Breast epithelium (tissue), 4 donors: ENCODE results near the gene CRYGN. TPM values are rescaled to one million over a fixed set of nuclear protein-coding genes. Genes with fewer than 3 reads are reported as not detected.

ENCODE experiments used
- DNase-seq, 2 donors: peaks; one replicate each; pipeline ENCODE4 v3.0.0-alpha.2; 2019; ENCODE audit warnings: low spot score in 2 of 2
- H3K27ac ChIP-seq, 2 donors: fragments of 200-600 bp; sonication (generic) in 1 of 2; one replicate each; pipeline ENCODE4 v1.5.1; 2016 to 2019; ENCODE audit warnings: mild to moderate bottlenecking in 1 of 2
- H3K27me3 ChIP-seq, 2 donors: fragments of 200-600 bp; sonication (generic) in 1 of 2; one replicate each; pipeline versions ENCODE4 v1.5.1 to v1.6.0; 2017 to 2019; ENCODE audit warnings: control low read depth in 1 of 2, mild to moderate bottlenecking in 1 of 2
- H3K36me3 ChIP-seq: fragments of 200-600 bp; one replicate; pipeline ENCODE4 v1.5.1; 2019
- H3K4me1 ChIP-seq, 2 donors: fragments of 200-600 bp; sonication (generic); one replicate each; pipeline ENCODE4 v1.5.1; 2016 to 2019; ENCODE audit warnings: control low read depth in 1 of 2
- H3K4me3 ChIP-seq, 3 donors: fragments of 200-600 bp; sonication (generic); 1 replicate in 2 of 3; 2 replicates in 1 of 3; pipeline ENCODE4 v1.5.1; 2016 to 2019; ENCODE audit warnings: mild to moderate bottlenecking in 3 of 3, moderate library complexity in 2 of 3
- H3K9me3 ChIP-seq, 2 donors: fragments of 200-600 bp; sonication (generic) in 1 of 2; one replicate each; pipeline ENCODE4 v1.5.1; 2016 to 2019; ENCODE audit warnings: control low read depth in 1 of 2
- CTCF ChIP-seq, 3 donors: fragments of 450-650 bp; IDR thresholded peaks; one replicate each; pipeline ENCODE4 v1.5.1; 2016 to 2017; ENCODE audit warnings: antibody characterized with exemption in 3 of 3, mild to moderate bottlenecking in 3 of 3, moderate library complexity in 3 of 3
- POLR2A ChIP-seq: fragments of 450-650 bp; IDR thresholded peaks from one replicate; pipeline ENCODE4 v1.6.1; 2016; ENCODE audit warnings: antibody characterized with exemption, mild to moderate bottlenecking, moderate library complexity
- POLR2AphosphoS5 ChIP-seq, 3 donors: sonication (generic); formaldehyde crosslinking; IDR thresholded peaks; one replicate each; pipeline ENCODE4 v1.6.1; 2017; ENCODE audit warnings: antibody characterized with exemption in 3 of 3
- intact Hi-C: fragments of 100-400 bp; cut with DNase I; formaldehyde crosslinking; loops from one replicate; pipeline ENCODE4 v1.15.1; 2023; ENCODE audit warnings: low total_unique reads
- total RNA-seq, 3 donors: library from RNA; depleted of rRNA; stranded (reverse); fragments of >200 nt; gene quantifications; one replicate each; pipeline ENCODE4 v1.1.0, GENCODE V29; 2016

The CRYGN gene
- total RNA-seq, 3 donors from 2014 or later = 0.98 to 1.3 TPM; not detected in 1

GRCh38 chr7:151440799-151441445 lies 981 bp upstream of the CRYGN start:
- intact Hi-C loops = no loop called here
- Histone ChIP-seq H3K27me3 (no peaks in the 10 kb centered on the region), H3K9me3 (no peaks in the 10 kb centered on the region), H3K4me3 (peak overlapping the region in 1 of 3 donors; percentile 25), H3K4me1 (peaks cover 10 to 17% of the 10 kb centered on the region in 2 donors), H3K36me3 (no peaks in the 10 kb centered on the region), H3K27ac (peak overlapping the region; percentile 83 to 90)
- TF ChIP-seq CTCF (IDR thresholded peaks at IDR 0.05) (no peak), POLR2A (no peak), POLR2AphosphoS5 (IDR thresholded peaks at IDR 0.05) (no peak)
- DNase-seq = peak in 1 of 2 donors; percentile 54

- TF ChIP-seq CTCF (IDR thresholded peaks at IDR 0.05) = no peak
- no peak for TF ChIP-seq POLR2A
- no peak for TF ChIP-seq POLR2AphosphoS5 (IDR thresholded peaks at IDR 0.05)
- intact Hi-C loops = no loop called here
- H3K27me3 ChIP-seq = no peaks in the 10 kb centered on the region
- no peaks in the 10 kb centered on the region for H3K36me3 ChIP-seq
- H3K4me3 ChIP-seq = no peak overlapping the region
- peak overlapping the region; percentile 83 to 90 for H3K27ac ChIP-seq
- no peaks in the 10 kb centered on the region for H3K9me3 ChIP-seq
- peaks cover 10 to 17% of the 10 kb centered on the region in 2 donors for H3K4me1 ChIP-seq
- DNase-seq = no peak
Measured at GRCh38 chr7:151438864-151439601, 908 bp downstream of the CRYGN start.

GRCh38 chr7:151437866-151438516 lies 1.9 kb downstream of the CRYGN start:
- Histone ChIP-seq H3K4me3 (no peak overlapping the region), H3K9me3 (no peaks in the 10 kb centered on the region), H3K36me3 (no peaks in the 10 kb centered on the region), H3K27ac (peak overlapping the region; percentile 78 to 88), H3K27me3 (no peaks in the 10 kb centered on the region), H3K4me1 (peaks cover 10 to 17% of the 10 kb centered on the region in 2 donors)
- intact Hi-C loops = no loop called here
- TF ChIP-seq POLR2AphosphoS5 (IDR thresholded peaks at IDR 0.05) (no peak), POLR2A (no peak), CTCF (IDR thresholded peaks at IDR 0.05) (no peak)
- DNase-seq = no peak

GRCh38 chr7:151437159-151437553 lies 2.8 kb downstream of the CRYGN start:
- intact Hi-C loops = no loop called here
- Histone ChIP-seq H3K27me3 (no peaks in the 10 kb centered on the region), H3K4me1 (peaks cover 10 to 17% of the 10 kb centered on the region in 2 donors), H3K9me3 (no peaks in the 10 kb centered on the region), H3K4me3 (no peak overlapping the region), H3K36me3 (no peaks in the 10 kb centered on the region), H3K27ac (peak overlapping the region; percentile 78 to 88)
- TF ChIP-seq POLR2A = no peak
- no peak for TF ChIP-seq POLR2AphosphoS5 (IDR thresholded peaks at IDR 0.05)
- no peak for TF ChIP-seq CTCF (IDR thresholded peaks at IDR 0.05)
- no peak for DNase-seq
